ENCODE data around the gene SMYD3.

Gene SMYD3

DNA sequence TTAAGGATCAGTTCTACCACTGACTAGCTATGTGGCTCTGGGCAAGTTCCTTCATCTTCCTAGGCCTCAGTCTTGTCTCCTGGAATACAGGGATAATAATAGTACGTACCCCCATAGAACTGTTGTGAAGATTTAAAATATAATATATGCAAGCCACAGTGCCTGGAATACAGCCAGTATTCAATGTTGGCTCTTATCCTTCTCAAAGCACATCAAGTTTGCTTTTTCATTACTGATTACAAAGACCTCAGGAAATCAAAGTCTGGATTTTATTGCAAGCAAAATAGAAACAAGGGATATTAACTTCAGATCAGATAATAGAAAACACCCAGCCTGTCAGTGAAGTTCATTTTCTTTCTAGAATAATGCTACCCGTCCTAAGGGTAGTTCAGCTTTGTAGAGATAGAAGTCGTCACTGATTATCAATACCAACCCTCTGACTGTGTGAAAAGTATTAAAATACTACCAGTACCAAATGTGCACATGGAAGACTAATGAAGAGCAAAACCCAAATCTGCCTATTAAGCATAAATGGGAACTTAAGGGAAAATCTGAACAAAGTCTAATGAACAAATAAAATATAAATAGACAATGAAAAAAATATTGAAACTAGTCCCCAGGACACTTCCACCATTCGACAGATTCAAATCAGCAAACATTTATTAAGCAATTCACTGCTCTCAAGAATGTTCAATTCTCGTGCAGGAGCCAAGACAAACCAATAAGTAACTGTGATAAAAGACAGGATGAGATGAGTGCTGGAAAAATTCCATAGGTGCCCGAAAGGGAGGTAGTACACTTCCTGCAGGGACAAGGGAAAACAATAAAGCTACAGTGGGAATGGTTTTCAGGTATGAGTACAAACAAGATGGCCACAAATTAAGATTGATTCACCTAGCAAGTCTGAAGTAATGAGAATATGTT is 206.2 kb downstream of the SMYD3 start:
- H3K9ac ChIP-seq (ENCODE audit: insufficient read length, low read depth) = no peak overlapping the region
- H3K27me3 ChIP-seq (ENCODE audit: insufficient read depth, insufficient read length) = no peaks in the 10 kb centered on the region
- no peak for DNase-seq (ENCODE audit: low read depth, low spot score)
- H3K36me3 ChIP-seq (ENCODE audit: insufficient read depth, insufficient read length, low read length) = no peaks in the 10 kb centered on the region
- TF ChIP-seq SUZ12 (IDR thresholded peaks at IDR 0.05; ENCODE audit: extremely low read depth, insufficient read depth, insufficient read length) (no peak), YY1 (IDR thresholded peaks at IDR 0.05; ENCODE audit: insufficient read depth, insufficient read length) (no peak), ZNF274 (IDR thresholded peaks at IDR 0.05; ENCODE audit: low read depth, low read length) (no peak)
- H3K9me3 ChIP-seq (ENCODE audit: insufficient read depth, low read length) = no peaks in the 10 kb centered on the region
- no peaks in the 10 kb centered on the region for H3K4me1 ChIP-seq (ENCODE audit: insufficient read depth, insufficient read length)
- no peak overlapping the region for H3K4me3 ChIP-seq (ENCODE audit: insufficient read length, low read depth)

DNA sequence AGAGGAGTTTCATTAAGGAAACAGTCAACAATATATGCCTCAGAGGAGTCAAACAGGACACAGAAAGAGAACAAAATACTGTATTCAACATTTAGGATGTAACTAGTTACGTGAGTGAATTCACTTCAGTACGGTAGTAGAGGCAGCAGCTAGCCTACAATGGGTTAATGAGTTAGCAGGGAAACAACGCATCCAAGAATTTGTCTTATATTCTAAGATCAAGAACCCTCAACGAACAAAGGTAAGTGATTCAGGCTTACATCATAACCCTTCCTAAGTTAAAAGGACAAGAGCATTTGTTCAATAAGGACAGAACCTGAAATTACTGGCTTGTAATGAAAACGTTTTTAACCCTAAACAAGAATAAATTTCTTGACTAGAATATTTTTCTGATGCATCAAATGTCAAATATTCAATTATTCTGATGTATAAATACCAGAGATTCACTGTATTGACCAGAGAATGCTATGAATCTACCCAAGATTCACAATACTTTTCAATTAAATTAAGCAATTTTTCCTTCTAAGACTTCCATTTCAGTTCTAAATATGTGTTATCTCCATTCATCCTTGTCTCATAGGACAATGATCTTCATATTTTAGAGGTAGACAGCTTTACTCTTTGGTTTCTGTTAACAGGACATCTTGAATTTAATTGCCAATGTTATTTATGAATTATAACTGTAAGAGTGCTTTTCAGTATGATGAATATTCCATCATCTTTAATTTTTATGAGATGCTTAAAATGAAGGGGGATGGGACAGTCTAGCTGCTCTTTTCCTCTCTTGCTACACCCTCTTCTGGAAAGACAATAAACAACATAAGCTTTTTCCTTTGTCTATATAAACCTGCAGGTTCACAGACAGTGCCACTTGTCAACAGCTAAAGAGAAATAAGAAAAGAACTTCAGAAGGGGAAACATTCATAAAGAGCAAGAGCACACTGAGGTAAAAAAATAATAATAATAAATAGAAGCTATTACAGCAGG is 209.5 kb downstream of the SMYD3 start:
- Histone ChIP-seq H3K4me1 (ENCODE audit: insufficient read depth, insufficient read length) (no peaks in the 10 kb centered on the region), H3K27me3 (ENCODE audit: insufficient read depth, insufficient read length) (no peaks in the 10 kb centered on the region), H3K4me3 (ENCODE audit: insufficient read length, low read depth) (no peak overlapping the region), H3K9me3 (ENCODE audit: insufficient read depth, low read length) (no peaks in the 10 kb centered on the region), H3K36me3 (ENCODE audit: insufficient read depth, insufficient read length, low read length) (no peaks in the 10 kb centered on the region), H3K9ac (ENCODE audit: insufficient read length, low read depth) (no peak overlapping the region)
- DNase-seq (ENCODE audit: low read depth, low spot score) = no peak
- TF ChIP-seq YY1 (IDR thresholded peaks at IDR 0.05; ENCODE audit: insufficient read depth, insufficient read length) (no peak), SUZ12 (IDR thresholded peaks at IDR 0.05; ENCODE audit: extremely low read depth, insufficient read depth, insufficient read length) (no peak), ZNF274 (IDR thresholded peaks at IDR 0.05; ENCODE audit: low read depth, low read length) (no peak)

DNA sequence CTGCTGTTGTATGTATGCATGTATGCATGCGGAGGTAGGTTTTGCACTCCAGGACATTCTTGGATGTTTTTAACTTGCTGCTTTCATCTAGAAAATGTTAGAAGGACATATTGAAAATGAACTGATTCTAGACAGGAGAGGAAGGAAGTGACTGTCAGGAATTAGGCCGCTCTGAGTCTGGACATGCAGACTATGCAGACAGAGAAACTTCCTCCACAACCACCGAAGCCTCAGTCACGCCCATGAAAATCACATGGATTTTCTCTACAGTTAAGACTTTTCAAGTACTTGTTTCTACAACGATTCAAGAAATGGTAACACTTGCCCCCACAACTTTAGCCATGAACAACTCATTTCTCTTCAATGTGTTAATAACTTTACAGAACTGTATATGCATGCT is 211.1 kb downstream of the SMYD3 start:
- Histone ChIP-seq H3K9me3 (ENCODE audit: insufficient read depth, low read length) (no peaks in the 10 kb centered on the region), H3K4me3 (ENCODE audit: insufficient read length, low read depth) (no peak overlapping the region), H3K4me1 (ENCODE audit: insufficient read depth, insufficient read length) (no peaks in the 10 kb centered on the region), H3K9ac (ENCODE audit: insufficient read length, low read depth) (no peak overlapping the region), H3K36me3 (ENCODE audit: insufficient read depth, insufficient read length, low read length) (no peaks in the 10 kb centered on the region), H3K27me3 (ENCODE audit: insufficient read depth, insufficient read length) (no peaks in the 10 kb centered on the region)
- no peak for DNase-seq (ENCODE audit: low read depth, low spot score)
- TF ChIP-seq YY1 (IDR thresholded peaks at IDR 0.05; ENCODE audit: insufficient read depth, insufficient read length) (no peak), ZNF274 (IDR thresholded peaks at IDR 0.05; ENCODE audit: low read depth, low read length) (no peak), SUZ12 (IDR thresholded peaks at IDR 0.05; ENCODE audit: extremely low read depth, insufficient read depth, insufficient read length) (no peak)

DNA sequence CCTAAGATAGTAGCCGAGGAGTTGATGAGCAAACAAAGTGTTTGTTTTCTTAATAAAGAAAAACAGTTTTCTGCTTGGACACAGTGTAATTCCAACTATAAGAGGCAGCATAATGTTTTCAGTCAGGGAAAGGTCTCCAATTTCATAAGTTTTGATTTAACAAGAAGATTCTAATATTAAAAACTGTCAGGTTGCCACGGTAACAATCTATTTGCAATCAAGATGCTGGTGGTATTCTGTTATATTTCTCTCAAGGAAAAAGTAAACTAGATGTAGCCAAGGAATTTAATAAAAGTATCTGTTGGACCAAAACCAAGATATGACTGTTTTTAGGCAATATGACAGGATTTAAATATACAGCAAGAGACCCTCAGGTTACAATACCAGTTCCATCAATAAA is 211.7 kb downstream of the SMYD3 start:
- H3K9ac ChIP-seq (ENCODE audit: insufficient read length, low read depth) = no peak overlapping the region
- DNase-seq (ENCODE audit: low read depth, low spot score) = no peak
- no peak for TF ChIP-seq YY1 (IDR thresholded peaks at IDR 0.05; ENCODE audit: insufficient read depth, insufficient read length)
- TF ChIP-seq SUZ12 (IDR thresholded peaks at IDR 0.05; ENCODE audit: extremely low read depth, insufficient read depth, insufficient read length) = no peak
- TF ChIP-seq ZNF274 (IDR thresholded peaks at IDR 0.05; ENCODE audit: low read depth, low read length) = no peak
- no peaks in the 10 kb centered on the region for H3K36me3 ChIP-seq (ENCODE audit: insufficient read depth, insufficient read length, low read length)
- H3K9me3 ChIP-seq (ENCODE audit: insufficient read depth, low read length) = no peaks in the 10 kb centered on the region
- no peak overlapping the region for H3K4me3 ChIP-seq (ENCODE audit: insufficient read length, low read depth)
- no peaks in the 10 kb centered on the region for H3K4me1 ChIP-seq (ENCODE audit: insufficient read depth, insufficient read length)
- no peaks in the 10 kb centered on the region for H3K27me3 ChIP-seq (ENCODE audit: insufficient read depth, insufficient read length)

DNA sequence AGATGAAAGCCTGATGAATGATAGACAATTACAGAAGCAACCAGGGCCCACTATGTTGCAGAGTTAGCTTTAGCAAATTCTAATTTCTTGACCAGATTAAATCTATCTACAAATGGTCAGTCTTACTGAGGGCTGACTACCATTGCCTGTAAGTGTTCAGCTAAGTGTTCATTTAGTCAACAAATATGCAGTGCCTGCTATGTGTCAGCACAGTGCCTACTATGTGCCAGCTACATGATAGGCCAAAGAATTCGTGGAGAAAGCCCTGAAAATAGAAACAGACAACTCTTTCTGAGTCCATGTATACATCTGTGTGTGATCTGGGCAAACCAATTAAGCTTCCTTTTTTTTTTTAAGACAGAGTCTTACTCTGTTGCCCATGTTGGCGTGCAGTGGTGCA is 212.8 kb downstream of the SMYD3 start:
- H3K9ac ChIP-seq (ENCODE audit: insufficient read length, low read depth) = no peak overlapping the region
- no peak for DNase-seq (ENCODE audit: low read depth, low spot score)
- H3K4me1 ChIP-seq (ENCODE audit: insufficient read depth, insufficient read length) = no peaks in the 10 kb centered on the region
- H3K9me3 ChIP-seq (ENCODE audit: insufficient read depth, low read length) = no peaks in the 10 kb centered on the region
- no peaks in the 10 kb centered on the region for H3K27me3 ChIP-seq (ENCODE audit: insufficient read depth, insufficient read length)
- TF ChIP-seq ZNF274 (IDR thresholded peaks at IDR 0.05; ENCODE audit: low read depth, low read length) = no peak
- no peak for TF ChIP-seq SUZ12 (IDR thresholded peaks at IDR 0.05; ENCODE audit: extremely low read depth, insufficient read depth, insufficient read length)
- TF ChIP-seq YY1 (IDR thresholded peaks at IDR 0.05; ENCODE audit: insufficient read depth, insufficient read length) = no peak
- H3K36me3 ChIP-seq (ENCODE audit: insufficient read depth, insufficient read length, low read length) = no peaks in the 10 kb centered on the region
- no peak overlapping the region for H3K4me3 ChIP-seq (ENCODE audit: insufficient read length, low read depth)

DNA sequence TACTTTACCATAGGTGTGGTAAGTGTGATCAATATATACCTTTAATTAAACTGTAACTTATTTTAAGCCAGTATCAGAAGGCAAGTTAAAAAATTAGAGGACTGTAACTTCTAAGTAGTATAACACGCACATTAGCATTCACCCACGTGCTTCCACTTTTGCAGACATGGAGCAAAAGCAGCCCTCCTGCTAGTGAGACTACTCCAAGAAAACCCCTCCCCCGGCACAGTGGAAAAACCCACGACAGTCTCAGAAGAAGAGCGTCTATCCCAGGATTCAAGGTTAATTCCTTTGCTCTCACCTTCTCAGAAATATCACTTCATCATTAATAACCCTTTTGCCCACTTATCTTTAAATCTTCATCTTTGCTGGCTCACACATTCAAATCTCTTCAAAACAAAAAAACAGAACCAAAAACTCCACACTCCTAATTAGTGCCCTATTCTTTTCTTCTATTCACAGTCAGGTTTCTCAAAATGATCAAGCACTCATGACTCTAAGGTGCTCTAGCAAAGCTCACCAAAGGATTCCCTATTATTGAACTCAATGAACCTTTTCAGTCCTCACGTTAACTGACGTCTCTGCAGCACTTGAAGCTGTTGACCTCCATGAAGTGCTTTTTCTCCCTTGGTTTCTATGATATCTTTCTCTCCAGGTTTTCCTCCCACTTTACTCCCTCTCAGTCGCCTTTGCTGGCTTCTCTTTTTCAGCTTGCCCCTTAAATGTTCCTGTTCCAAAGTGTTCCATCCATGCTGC is 213.5 kb downstream of the SMYD3 start:
- TF ChIP-seq YY1 (IDR thresholded peaks at IDR 0.05; ENCODE audit: insufficient read depth, insufficient read length) (no peak), ZNF274 (IDR thresholded peaks at IDR 0.05; ENCODE audit: low read depth, low read length) (no peak), SUZ12 (IDR thresholded peaks at IDR 0.05; ENCODE audit: extremely low read depth, insufficient read depth, insufficient read length) (no peak)
- Histone ChIP-seq H3K27me3 (ENCODE audit: insufficient read depth, insufficient read length) (no peaks in the 10 kb centered on the region), H3K9me3 (ENCODE audit: insufficient read depth, low read length) (no peaks in the 10 kb centered on the region), H3K4me1 (ENCODE audit: insufficient read depth, insufficient read length) (no peaks in the 10 kb centered on the region), H3K4me3 (ENCODE audit: insufficient read length, low read depth) (no peak overlapping the region), H3K9ac (ENCODE audit: insufficient read length, low read depth) (no peak overlapping the region), H3K36me3 (ENCODE audit: insufficient read depth, insufficient read length, low read length) (no peaks in the 10 kb centered on the region)
- no peak for DNase-seq (ENCODE audit: low read depth, low spot score)
